NOMO-1 (cell line): ENCODE results near the gene ACVR1B.

Source experiments
- DNase-seq, 2 experiments: peaks; one replicate each; lab custom pipeline; 2025; ENCODE audit not compliant: unreplicated experiment in 2 of 2; lab: John Stamatoyannopoulos, UW

ACVR1B gene

GRCh38 chr12:52019113-52019770 is 67.7 kb downstream of the ACVR1B start:
- no peak for DNase-seq

- peak; percentile 68 to 74 for DNase-seq
These were observed 69.2 kb downstream of the ACVR1B start for GRCh38 chr12:52020539-52021336.

- DNase-seq: peak in 1 of 2 experiments; percentile 50
These were observed 71.3 kb downstream of the ACVR1B start for GRCh38 chr12:52022841-52023181.

- DNase-seq: peak; percentile 63 to 78
These were observed 71.9 kb downstream of the ACVR1B start for GRCh38 chr12:52023182-52023975.

GRCh38 chr12:52023976-52024688 is 72.6 kb downstream of the ACVR1B start:
- peak in 1 of 2 experiments; percentile 32 for DNase-seq

- DNase-seq: peak; percentile 80 to 90
These were observed 73.3 kb downstream of the ACVR1B start for GRCh38 chr12:52024845-52025230.

GRCh38 chr12:52026263-52026662 is 74.8 kb downstream of the ACVR1B start:
- DNase-seq: no peak

GRCh38 chr12:52027085-52027843 is 75.8 kb downstream of the ACVR1B start:
- no peak for DNase-seq

- DNase-seq: no peak
These were observed 78.2 kb downstream of the ACVR1B start for GRCh38 chr12:52029685-52030084.

- peak in 1 of 2 experiments; percentile 33 for DNase-seq
These were observed 80.9 kb downstream of the ACVR1B start for GRCh38 chr12:52032446-52032803.

GRCh38 chr12:52032804-52033445 is 81.4 kb downstream of the ACVR1B start:
- DNase-seq: peak; percentile 94 to 96

GRCh38 chr12:52033446-52034140 is 82.1 kb downstream of the ACVR1B start:
- DNase-seq: no peak

GRCh38 chr12:52035190-52035589 is 83.7 kb downstream of the ACVR1B start:
- no peak for DNase-seq

GRCh38 chr12:52035926-52036325 is 84.4 kb downstream of the ACVR1B start:
- no peak for DNase-seq

- DNase-seq: peak; percentile 46 to 54
These were observed 85.2 kb downstream of the ACVR1B start for GRCh38 chr12:52036587-52037171.

- DNase-seq: no peak
These were observed 85.9 kb downstream of the ACVR1B start for GRCh38 chr12:52037248-52037861.

GRCh38 chr12:52038447-52038846 is 86.9 kb downstream of the ACVR1B start:
- no peak for DNase-seq

- no peak for DNase-seq
These were observed 89.5 kb downstream of the ACVR1B start for GRCh38 chr12:52041035-52041434.
